Measurements from ENCODE around the gene LETM1.

DNA sequence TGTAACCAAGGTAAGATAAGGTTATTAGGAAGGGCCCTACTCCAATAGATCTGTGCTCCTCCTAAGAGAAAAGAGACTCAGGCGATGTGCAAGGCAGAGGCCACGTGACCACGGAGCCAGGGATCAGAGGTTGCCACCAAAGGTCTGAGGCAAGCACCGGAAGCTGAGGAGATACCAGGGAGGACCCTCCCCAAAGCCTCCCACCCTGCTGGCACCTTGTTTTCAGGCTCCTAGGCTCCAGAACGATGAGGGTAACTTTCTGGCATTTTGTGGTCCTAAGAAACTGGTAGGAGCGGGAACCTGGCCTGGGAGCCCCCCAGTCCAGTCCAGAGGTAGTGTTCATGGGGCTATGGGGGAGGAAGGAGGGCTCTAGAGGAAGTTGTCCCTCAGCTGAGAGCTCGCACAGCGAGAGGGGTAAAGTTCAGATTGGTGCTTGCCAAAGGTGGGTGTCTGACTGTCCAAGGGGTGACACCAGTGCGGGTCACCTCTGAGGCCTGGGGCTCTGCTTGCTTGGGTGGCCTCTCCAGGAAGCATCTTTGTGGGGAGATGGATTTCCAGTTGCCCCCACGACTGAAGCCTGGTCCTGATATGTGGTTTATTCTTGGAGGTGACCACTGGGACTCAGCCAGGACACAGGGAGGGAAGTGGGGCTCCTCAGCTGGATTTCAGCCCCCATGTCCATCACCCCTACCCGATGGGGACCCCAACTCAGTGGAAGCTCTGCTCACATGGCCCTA lies 7.5 kb upstream of the LETM1 start:
- TF ChIP-seq, protein P1, sequence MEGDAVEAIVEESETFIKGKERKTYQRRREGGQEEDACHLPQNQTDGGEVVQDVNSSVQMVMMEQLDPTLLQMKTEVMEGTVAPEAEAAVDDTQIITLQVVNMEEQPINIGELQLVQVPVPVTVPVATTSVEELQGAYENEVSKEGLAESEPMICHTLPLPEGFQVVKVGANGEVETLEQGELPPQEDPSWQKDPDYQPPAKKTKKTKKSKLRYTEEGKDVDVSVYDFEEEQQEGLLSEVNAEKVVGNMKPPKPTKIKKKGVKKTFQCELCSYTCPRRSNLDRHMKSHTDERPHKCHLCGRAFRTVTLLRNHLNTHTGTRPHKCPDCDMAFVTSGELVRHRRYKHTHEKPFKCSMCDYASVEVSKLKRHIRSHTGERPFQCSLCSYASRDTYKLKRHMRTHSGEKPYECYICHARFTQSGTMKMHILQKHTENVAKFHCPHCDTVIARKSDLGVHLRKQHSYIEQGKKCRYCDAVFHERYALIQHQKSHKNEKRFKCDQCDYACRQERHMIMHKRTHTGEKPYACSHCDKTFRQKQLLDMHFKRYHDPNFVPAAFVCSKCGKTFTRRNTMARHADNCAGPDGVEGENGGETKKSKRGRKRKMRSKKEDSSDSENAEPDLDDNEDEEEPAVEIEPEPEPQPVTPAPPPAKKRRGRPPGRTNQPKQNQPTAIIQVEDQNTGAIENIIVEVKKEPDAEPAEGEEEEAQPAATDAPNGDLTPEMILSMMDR (conservative IDR thresholded peaks at IDR 0.05 in 1 of 2, IDR thresholded peaks at IDR 0.05 in 1 of 2; ENCODE audit: low read depth in 1 of 2, low read length in 2 of 2) = no peak
- no peak for TF ChIP-seq EZH2 (IDR thresholded peaks at IDR 0.05; ENCODE audit: low read length, missing control alignments)

Data from fibroblast of lung (primary cell).